Testis (tissue), 2 donors: ENCODE measurements around the gene DCXR.

Source experiments
- CTCF ChIP-seq, 3 experiments: fragments of 450-650 bp in 2 of 3; fragments of 200-600 bp in 1 of 3; sonication (generic) in 1 of 3; IDR thresholded peaks; one replicate each; pipeline ENCODE4 v1.5.1; 2016 to 2019; ENCODE audit warnings: antibody characterized with exemption in 3 of 3, mild to moderate bottlenecking in 2 of 3, moderate library complexity in 1 of 3
- POLR2A ChIP-seq: fragments of 450-650 bp; IDR thresholded peaks from one replicate; pipeline ENCODE4 v1.6.1; 2017; ENCODE audit warnings: antibody characterized with exemption, mild to moderate bottlenecking, moderate library complexity

- TF ChIP-seq POLR2A = no peak
- TF ChIP-seq CTCF (IDR thresholded peaks at IDR 0.05) = no peak
Measured at GRCh38 chr17:81998691-81999438, 38.6 kb downstream of the DCXR start.
